ENCODE results near the gene TEX264. TPM values are rescaled to one million over a fixed set of nuclear protein-coding genes. Genes with fewer than 3 reads are reported as not detected.

The TEX264 gene
- 68.3 and 72.3 TPM in 2 replicates for total RNA-seq

- intact Hi-C loops (cut with micrococcal nuclease): loop anchor here (1.0 to 5.0 kb wide), 5 partner anchors 10 to 1054 kb away; partner anchors contain the start of genes MAPKAPK3 and RBM15B
Observed at GRCh38 chr3:51670823-51671733, at the start of gene TEX264. Gene TEX264, plus strand, starts transcription at chr3:51671252. Its CDS starts 3,053 bp downstream, at chr3:51674305.

- intact Hi-C loops (cut with micrococcal nuclease): no loop called here
Observed at GRCh38 chr3:51622413-51622812, 48.6 kb upstream of the TEX264 start.

GRCh38 chr3:51622868-51623267 is 48.2 kb upstream of the TEX264 start:
- intact Hi-C loops (cut with micrococcal nuclease): no loop called here

- intact Hi-C loops (cut with micrococcal nuclease): no loop called here
Observed at GRCh38 chr3:51630513-51630912, 40.5 kb upstream of the TEX264 start.

- intact Hi-C loops (cut with micrococcal nuclease): no loop called here
Observed at GRCh38 chr3:51637144-51637940, 33.7 kb upstream of the TEX264 start.

GRCh38 chr3:51637941-51638471 is 33.0 kb upstream of the TEX264 start:
- intact Hi-C loops (cut with micrococcal nuclease): loop anchor here (1.0 kb wide), 1 partner anchor 136 kb away; no protein-coding TSS in a partner anchor

GRCh38 chr3:51642462-51642861 is 28.6 kb upstream of the TEX264 start:
- intact Hi-C loops (cut with micrococcal nuclease): loop anchor here (2.0 to 5.0 kb wide), 3 partner anchors 26 to 160 kb away; no protein-coding TSS in a partner anchor

GRCh38 chr3:51646091-51646490 is 25.0 kb upstream of the TEX264 start:
- intact Hi-C loops (cut with micrococcal nuclease): no loop called here

GRCh38 chr3:51652103-51652502 is 18.9 kb upstream of the TEX264 start:
- intact Hi-C loops (cut with micrococcal nuclease): loop anchor here (10.0 kb wide), 1 partner anchor 127 kb away; no protein-coding TSS in a partner anchor

- intact Hi-C loops (cut with micrococcal nuclease): loop anchor here (10.0 kb wide), 1 partner anchor 129 kb away; no protein-coding TSS in a partner anchor
Observed at GRCh38 chr3:51653409-51653808, 17.6 kb upstream of the TEX264 start.

- intact Hi-C loops (cut with micrococcal nuclease): loop anchor here (10.0 kb wide), 1 partner anchor 132 kb away; no protein-coding TSS in a partner anchor
Observed at GRCh38 chr3:51657234-51657633, 13.8 kb upstream of the TEX264 start.

- intact Hi-C loops (cut with micrococcal nuclease): loop anchor here (10.0 kb wide), 1 partner anchor 135 kb away; no protein-coding TSS in a partner anchor
Observed at GRCh38 chr3:51659942-51660341, 11.1 kb upstream of the TEX264 start.

- intact Hi-C loops (cut with micrococcal nuclease): no loop called here
Observed at GRCh38 chr3:51662456-51662855, 8.6 kb upstream of the TEX264 start.

- intact Hi-C loops (cut with micrococcal nuclease): loop anchor here (1.0 to 2.0 kb wide), 2 partner anchors 26 to 166 kb away; no protein-coding TSS in a partner anchor
Observed at GRCh38 chr3:51668756-51669155, 2.3 kb upstream of the TEX264 start.

GRCh38 chr3:51669241-51670052 is 1.6 kb upstream of the TEX264 start:
- intact Hi-C loops (cut with micrococcal nuclease): loop anchor here (1.0 to 5.0 kb wide), 4 partner anchors 27 to 1052 kb away; partner anchors contain the start of genes MAPKAPK3 and RBM15B

- intact Hi-C loops (cut with micrococcal nuclease): loop anchor here (1.0 to 5.0 kb wide), 2 partner anchors 279 to 1053 kb away; partner anchors contain the start of genes MAPKAPK3 and RBM15B
Observed at GRCh38 chr3:51670053-51670822, 814 bp upstream of the TEX264 start.

- intact Hi-C loops (cut with micrococcal nuclease): loop anchor here (1.0 to 5.0 kb wide), 4 partner anchors 9 to 1055 kb away; partner anchors contain the start of gene MAPKAPK3
Observed at GRCh38 chr3:51671734-51672475, 853 bp downstream of the TEX264 start.

GRCh38 chr3:51673181-51673801 is 2.2 kb downstream of the TEX264 start:
- intact Hi-C loops (cut with micrococcal nuclease): loop anchor here (5.0 kb wide), 1 partner anchor 1056 kb away; the partner anchor contains the start of gene MAPKAPK3
